GM21723 (cell line): ENCODE data around the gene SAFB2.

Experiments used
- ATAC-seq: cut with Tn5 transposase; IDR thresholded peaks from one replicate; pipeline ENCODE4 v1.9.1; 2021; ENCODE audit warnings: mild to moderate bottlenecking, moderate library complexity; ENCODE audit not compliant: unreplicated experiment

Gene SAFB2

GRCh38 chr19:5585461-5586299 is 36.9 kb downstream of the SAFB2 start:
- no peak for ATAC-seq

- no peak for ATAC-seq
Observed at GRCh38 chr19:5580161-5580571, 42.4 kb downstream of the SAFB2 start.

GRCh38 chr19:5579697-5580096 is 42.9 kb downstream of the SAFB2 start:
- no peak for ATAC-seq

GRCh38 chr19:5579286-5579685 is 43.3 kb downstream of the SAFB2 start:
- ATAC-seq = no peak

- no peak for ATAC-seq
Observed at GRCh38 chr19:5578097-5578846, 44.3 kb downstream of the SAFB2 start.

- ATAC-seq = no peak
Observed at GRCh38 chr19:5575590-5575989, 47.0 kb downstream of the SAFB2 start.

- no peak for ATAC-seq
Observed at GRCh38 chr19:5572556-5573286, 49.9 kb downstream of the SAFB2 start.

- no peak for ATAC-seq
Observed at GRCh38 chr19:5571777-5572176, 50.8 kb downstream of the SAFB2 start.

- ATAC-seq = no peak
Observed at GRCh38 chr19:5567970-5568407, 54.6 kb downstream of the SAFB2 start.

- ATAC-seq = no peak
Observed at GRCh38 chr19:5567360-5567969, 55.1 kb downstream of the SAFB2 start, which contains the start of gene TINCR. TSS of gene TINCR (minus strand) at chr19:5567953.

- ATAC-seq = no peak
Observed at GRCh38 chr19:5564930-5565329, 57.6 kb downstream of the SAFB2 start.

GRCh38 chr19:5563935-5564612 is 58.5 kb downstream of the SAFB2 start:
- no peak for ATAC-seq

GRCh38 chr19:5563008-5563431 is 59.6 kb downstream of the SAFB2 start:
- no peak for ATAC-seq

- ATAC-seq = no peak
Observed at GRCh38 chr19:5562280-5562679, 60.3 kb downstream of the SAFB2 start.

- no peak for ATAC-seq
Observed at GRCh38 chr19:5561559-5561958, 61.0 kb downstream of the SAFB2 start.

GRCh38 chr19:5560156-5560555 is 62.4 kb downstream of the SAFB2 start:
- no peak for ATAC-seq

- ATAC-seq = no peak
Observed at GRCh38 chr19:5559804-5560133, 62.8 kb downstream of the SAFB2 start.

- ATAC-seq = no peak
Observed at GRCh38 chr19:5558101-5558621, 64.4 kb downstream of the SAFB2 start.

- no peak for ATAC-seq
Observed at GRCh38 chr19:5557691-5558090, 64.9 kb downstream of the SAFB2 start.

GRCh38 chr19:5554828-5555227 is 67.7 kb downstream of the SAFB2 start:
- ATAC-seq = no peak
